CD4-positive, alpha-beta T cell treated with Interleukin-6 for 4 hours (primary cell): ENCODE data around the gene PRPF38B.
A peak's percentile ranks its signal among the peaks of the same experiment; 100 is the strongest.
"Not testable (repeated sequence)": the region's sequence is repeated elsewhere in the genome, so short reads cannot be mapped to it uniquely, and the experiment has no call there.

Source experiments
- DNase-seq: peaks from one replicate; pipeline ENCODE4 v3.0.0-alpha.2; 2020; ENCODE audit warnings: mixed read lengths

The PRPF38B gene

DNA sequence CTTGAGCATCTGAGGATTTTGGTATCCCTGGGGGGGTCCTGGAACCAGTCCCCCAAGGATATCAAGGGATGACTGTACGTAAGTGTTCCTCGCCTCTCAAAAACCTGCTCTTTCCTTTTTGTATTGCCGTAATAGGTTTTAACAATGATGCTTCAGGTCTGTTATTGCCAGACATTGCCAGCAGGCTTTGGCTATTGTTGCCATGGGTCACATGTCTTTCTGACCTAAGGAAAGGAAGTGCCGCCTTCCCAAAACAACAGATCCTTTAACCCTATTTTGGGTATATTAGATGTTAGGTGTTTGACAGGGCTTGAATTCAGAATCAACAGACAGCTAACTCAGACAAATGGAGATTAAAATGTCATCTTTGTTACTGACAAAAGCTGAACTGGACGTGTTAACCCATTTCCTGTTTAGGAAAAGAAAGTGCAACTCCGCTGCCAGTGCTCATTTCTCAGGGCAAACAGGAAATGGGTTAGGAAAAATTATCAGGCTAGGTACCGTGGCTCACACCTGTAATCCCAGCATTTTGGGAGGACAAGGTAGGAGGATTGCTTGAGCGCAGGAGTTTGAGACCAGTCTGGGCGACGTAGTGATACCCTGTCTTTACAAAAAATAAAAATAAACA is 12.4 kb upstream of the PRPF38B start:
- no peak for DNase-seq

DNA sequence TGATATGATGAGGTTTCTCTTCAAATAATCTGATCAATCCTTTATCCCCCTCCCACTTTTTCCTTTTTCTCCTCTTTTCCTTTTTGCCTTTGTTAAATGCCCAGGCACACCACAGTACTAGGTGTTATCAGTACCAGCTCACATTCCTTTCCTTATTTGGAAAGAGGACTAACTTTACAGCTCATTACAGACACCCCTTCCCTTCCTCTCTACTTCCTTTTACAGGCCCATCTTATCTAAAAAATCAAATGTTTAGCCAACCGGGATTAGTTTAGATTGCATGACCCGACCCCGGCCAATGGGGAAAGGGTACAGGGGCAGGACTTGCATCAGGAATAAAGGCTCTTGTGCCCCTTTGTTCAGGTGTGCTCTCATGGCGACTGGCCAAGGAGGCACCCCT is 10.4 kb upstream of the PRPF38B start:
- DNase-seq: not testable (repeated sequence)

GRCh38 chr1:108685529-108685928 is 6.6 kb upstream of the PRPF38B start:
- no peak for DNase-seq

DNA sequence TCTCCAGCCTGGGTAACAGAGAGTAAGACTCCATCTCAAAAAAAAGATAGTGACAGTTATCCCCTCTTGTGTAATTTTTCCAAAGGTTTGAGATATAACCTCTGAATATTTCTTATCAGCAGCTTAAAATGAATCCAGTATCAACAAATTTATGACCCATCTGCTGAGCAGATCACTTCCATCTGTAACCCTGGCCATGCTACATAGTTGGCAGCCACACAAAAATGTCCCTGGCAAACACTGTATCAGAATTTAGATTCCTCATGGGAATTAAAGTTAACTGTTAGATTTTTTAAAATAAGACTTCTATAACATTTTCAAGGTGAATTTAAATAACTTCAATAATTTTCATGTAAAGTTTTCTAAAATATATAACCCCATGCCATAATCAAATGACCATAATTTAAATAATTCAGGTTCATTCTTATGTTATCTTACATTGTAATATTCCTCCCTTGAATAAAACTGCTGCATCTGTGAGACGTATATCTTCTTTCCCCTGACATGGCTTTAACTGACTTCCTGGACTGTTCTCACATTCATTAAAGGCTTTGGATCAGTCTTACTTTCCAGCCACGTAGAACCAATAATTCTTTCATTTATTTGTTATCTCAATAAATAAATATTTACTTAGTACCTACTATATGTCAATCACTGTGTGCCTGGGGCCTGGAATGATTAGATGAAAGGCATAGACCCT is 5.3 kb upstream of the PRPF38B start:
- no peak for DNase-seq

- DNase-seq: no peak
Observed at GRCh38 chr1:108691128-108691941, 775 bp upstream of the PRPF38B start.

DNA sequence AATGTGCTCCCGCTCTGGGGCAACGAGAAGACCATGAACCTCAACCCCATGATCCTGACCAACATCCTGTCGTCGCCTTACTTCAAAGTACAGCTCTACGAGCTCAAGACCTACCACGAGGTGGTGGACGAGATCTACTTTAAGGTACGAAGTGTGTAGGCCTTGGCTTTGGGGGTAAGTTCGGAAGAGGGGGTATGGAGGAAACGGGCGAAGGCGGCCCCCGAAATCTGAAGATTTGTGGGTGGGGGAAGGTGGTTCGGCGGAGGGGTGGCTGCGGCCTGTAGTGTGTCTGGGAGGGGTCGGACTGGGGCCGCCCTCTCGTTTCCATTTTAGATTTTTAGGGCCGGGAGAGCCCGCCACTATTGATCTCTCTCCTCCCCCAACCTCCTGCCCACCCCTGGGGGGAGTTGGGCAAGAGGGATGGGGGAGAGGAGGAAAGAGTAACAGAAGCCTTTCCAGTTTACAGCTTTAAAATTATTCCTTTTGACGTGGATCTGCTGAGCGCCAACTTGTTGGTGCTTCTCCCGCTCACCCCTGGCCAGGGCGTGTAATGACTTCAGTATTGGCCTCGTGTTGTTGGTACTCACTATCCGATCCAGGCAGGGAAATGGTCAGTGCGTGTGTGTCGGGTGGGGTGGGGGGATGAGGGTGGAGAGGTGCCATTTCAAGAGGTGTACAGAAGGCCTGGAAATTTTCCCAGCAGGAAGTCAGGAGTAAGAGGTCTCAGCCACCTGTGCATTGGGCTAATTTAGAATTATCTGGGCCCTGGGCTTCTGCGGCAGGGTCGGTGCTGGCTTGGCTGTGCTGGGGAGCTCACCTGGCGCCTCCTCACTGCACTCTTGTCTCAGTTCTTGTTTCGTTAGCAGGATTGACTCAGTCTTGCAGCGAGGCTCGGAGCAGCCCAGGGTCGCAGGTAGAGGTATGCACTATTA is 880 bp downstream of the PRPF38B start:
- DNase-seq: peak; percentile 76

DNA sequence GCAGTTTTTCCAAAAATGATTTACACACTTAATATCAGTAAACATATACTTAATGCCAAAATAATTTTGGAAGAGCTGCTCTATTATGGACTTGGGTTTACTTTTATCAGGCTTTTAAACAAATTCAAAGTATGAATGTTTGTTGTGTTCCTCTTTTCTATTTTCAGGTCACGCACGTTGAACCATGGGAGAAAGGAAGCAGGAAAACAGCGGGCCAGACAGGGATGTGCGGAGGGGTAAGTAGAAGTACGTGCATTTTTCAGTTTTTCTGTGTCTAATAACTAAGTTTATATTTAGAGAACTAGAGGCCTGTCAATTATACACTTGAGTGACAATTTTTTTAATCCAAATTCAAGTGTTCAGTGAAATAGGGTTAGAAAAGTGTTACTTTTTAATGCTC is 3.4 kb downstream of the PRPF38B start:
- DNase-seq: no peak

GRCh38 chr1:108699375-108700332 is 7.5 kb downstream of the PRPF38B start:
- DNase-seq: no peak

GRCh38 chr1:108701176-108701849 is 9.2 kb downstream of the PRPF38B start:
- DNase-seq: no peak

DNA sequence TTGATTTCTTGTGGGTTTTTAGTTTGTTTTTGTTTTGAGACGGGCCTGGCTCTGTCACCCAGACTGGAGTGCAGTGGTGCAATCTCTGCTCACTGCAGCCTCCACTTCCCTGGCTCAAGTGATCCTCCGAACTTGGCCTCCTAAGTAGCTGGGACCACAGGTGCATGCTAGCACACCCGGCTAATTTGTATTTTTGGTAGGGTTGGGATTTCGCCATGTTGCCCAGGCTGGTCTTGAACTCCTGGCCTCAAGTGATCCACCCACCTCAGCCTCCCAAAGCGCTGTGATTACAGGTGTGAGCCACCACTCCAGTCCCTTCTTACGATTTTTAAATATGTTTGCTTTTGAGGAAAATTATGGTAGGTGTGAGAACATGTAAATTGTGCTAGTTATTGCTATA is 10.0 kb downstream of the PRPF38B start:
- not testable (repeated sequence) for DNase-seq

DNA sequence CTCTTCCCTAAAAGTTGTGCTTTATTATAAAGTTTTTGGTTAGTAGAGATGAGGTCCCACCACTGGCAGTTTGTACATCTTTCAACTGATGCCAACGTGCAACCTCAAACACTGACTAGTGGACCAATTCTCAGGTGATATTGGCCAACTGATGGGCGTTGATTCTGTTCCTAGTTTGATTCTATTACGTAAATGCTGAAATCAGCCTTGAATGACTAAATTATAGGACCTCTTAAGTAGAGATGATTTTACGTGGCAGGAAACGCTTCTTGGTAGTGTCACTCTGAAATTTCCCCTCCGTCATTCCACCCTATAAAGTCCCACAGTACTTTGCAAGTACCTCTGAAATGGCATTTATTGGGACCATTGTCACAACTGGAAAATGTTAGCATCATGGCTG is 11.8 kb downstream of the PRPF38B start:
- no peak for DNase-seq

GRCh38 chr1:108704496-108704895 is 12.4 kb downstream of the PRPF38B start:
- DNase-seq: no peak

DNA sequence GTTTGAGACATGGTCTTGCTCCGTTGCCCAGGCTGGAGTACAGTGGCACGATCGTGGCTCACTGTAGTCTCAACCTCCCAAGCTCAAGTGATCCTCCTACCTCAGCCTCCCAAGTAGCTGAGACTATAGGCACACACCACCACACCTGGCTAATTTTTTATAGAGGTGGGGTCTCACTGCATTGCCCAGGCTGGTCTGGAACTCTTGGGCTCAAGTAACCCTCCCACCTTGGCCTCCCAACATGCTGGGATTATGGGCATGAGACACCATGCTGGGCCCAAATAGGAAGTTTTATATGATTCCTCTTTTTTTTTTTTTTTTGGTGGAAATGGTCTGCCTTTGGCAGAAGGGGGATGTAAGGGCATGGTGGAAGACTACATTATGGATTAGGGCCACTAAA is 14.5 kb downstream of the PRPF38B start:
- no peak for DNase-seq

DNA sequence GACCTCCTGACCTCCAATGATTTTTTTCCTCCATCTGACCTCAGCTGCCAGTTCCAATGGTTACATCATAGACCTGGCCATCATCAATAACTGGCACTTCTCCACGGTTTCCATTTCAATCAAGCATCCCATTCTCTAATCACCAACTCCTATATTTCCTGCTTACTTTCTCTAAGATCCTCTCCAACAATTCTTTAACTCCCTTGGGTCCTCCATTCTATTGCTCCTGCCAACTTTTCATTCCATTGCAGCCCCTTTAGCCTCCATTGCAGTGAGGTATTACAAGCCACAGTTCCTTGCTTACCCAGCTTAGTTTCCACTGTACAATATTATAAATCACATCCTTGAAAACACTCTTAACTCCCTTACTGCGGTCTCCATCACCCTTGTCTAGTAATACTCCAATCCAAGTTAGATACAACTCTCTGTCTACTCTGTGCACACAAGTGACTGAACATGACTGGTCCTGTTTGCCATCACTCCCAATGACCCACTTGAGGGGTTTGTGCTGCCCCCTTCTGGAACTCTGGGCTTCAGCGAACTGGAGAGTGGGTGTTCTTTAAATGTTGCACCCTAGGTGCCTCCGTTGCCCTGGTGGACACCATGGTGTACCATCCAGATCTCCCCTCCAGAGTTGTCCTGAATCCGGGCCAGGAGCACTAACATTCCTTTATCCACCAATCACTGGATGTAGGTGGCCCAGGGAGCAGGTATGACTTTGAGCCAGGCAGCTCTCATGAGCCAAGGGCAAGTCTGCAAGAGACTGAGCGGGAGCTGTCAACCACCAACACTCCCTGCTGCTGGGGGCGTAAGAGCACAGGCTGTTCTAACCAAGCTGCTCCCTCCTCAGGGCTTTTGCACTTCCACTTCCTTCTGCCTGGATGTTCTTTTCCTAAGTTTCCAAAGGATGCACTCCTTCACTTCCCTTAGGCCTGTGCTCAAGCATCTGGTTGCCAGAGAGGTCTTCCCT is 16.9 kb downstream of the PRPF38B start:
- DNase-seq: peak; percentile 79

DNA sequence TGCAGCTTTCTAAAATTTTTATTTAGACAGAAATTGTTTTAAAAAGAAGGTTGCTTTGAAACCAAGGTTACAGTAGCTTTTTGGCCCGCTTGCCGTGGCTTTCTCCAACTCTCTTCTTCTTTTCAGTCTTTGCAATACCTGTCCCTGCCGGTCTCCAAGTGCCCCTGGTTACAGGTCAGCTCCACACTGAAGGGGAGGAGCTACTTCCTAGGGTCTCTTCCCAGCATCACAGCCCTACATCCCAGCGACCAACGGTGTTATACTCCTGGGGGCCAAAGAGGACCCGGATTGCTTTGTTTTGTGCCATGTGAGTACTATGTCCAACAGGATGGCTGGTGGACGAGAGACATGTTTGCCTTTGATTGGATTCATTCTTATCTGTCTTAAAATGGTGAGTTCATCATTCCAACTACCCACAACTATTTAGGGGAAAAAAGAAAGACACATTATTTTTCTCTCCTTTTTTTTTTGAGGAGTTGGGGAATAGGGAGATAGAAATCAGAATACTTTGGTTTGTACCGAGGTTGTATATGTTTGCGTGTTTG is 20.6 kb downstream of the PRPF38B start, which contains the start of gene FNDC7:
TSS of gene FNDC7 (plus strand) at position 303 of the 545 bp plus-strand sequence. CDS start at position 329, 26 bp downstream.
- DNase-seq: no peak

GRCh38 chr1:108715932-108716331 is 23.8 kb downstream of the PRPF38B start:
- DNase-seq: no peak

- no peak for DNase-seq
Observed at GRCh38 chr1:108716437-108717230, 24.5 kb downstream of the PRPF38B start.

DNA sequence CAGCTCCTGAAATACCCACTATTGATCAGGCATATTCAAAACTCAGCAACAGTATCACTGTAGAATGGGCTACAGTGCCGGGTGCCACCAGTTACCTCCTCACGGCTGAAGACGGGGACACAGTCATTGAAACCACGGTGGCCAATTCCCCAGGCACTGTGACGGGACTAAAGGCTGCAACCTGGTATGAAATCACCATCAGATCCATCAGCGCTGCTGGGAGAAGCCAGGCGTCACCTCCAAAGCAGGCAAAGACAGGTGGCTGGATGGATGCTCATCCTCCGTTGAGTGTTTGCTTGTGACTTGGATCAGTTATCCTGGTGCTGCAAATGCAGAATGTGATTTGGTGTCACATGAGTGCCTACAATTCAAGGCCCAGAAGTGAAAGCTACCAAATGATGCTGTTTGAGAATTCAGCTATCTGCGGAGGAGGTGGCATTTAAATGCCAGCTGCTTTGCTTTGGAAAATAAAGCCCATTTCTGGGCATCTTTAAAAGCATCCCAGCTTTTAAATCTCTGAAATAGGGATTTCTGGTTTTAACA is 25.7 kb downstream of the PRPF38B start:
- DNase-seq: no peak
